ENCODE data around the gene ANO7. TPM values are rescaled to one million over a fixed set of nuclear protein-coding genes. Genes with fewer than 3 reads are reported as not detected.

Gene ANO7
- total RNA-seq, 1 experiment from 2014 or later = 6.9 TPM

- in situ Hi-C loops (cut with HindIII; ENCODE audit: low pct_unique_long_range_greater_than_20kb, low sequenced_read_pairs) = no loop called here
- DNase-seq (ENCODE audit: low read depth, low spot score) (no peak), ATAC-seq (no peak; the same call in 1 of the 2 replicates)
- Histone ChIP-seq H3K27me3 (ENCODE audit: control insufficient read depth, insufficient read depth, low read length) (no peaks in the 10 kb centered on the region), H3K4me1 (ENCODE audit: control insufficient read depth, insufficient read depth, low read length) (no peaks in the 10 kb centered on the region; the same call in 1 of the 2 replicates), H3K27ac (ENCODE audit: low read length) (no peak overlapping the region), H3K4me3 (ENCODE audit: low read depth in 2 of 2, low read length in 2 of 2) (no peak overlapping the region), H3K36me3 (ENCODE audit: control insufficient read depth, insufficient read depth, low read length) (no peaks in the 10 kb centered on the region), H3K9me3 (ENCODE audit: control insufficient read depth, insufficient read depth, low read depth, low read length) (no peaks in the 10 kb centered on the region)
- intact Hi-C loops (cut with micrococcal nuclease; ENCODE audit: unreplicated experiment) = no loop called here
- ChIA-PET POLR2A (no interaction called here), CTCF (no interaction called here)
- no peak for TF ChIP-seq REST (IDR thresholded peaks at IDR 0.05; ENCODE audit: insufficient read depth in 1 of 2, low read depth in 2 of 2, low read length in 1 of 2)
- TF ChIP-seq SIN3A (IDR thresholded peaks at IDR 0.05; ENCODE audit: borderline replicate concordance, insufficient read depth, low read depth, low read length) = no peak
- TF ChIP-seq CTCF (IDR thresholded peaks at IDR 0.05) = no peak
- no peak for TF ChIP-seq TCF7L2 (IDR thresholded peaks at IDR 0.05; ENCODE audit: low read depth, low read length)
- no peak for TF ChIP-seq POLR2AphosphoS5 (IDR thresholded peaks at IDR 0.05; ENCODE audit: low read depth, low read length)
- BruUV-seq (replicated peaks) = no TSS peak
These were observed 797 bp downstream of the ANO7 start for GRCh38 chr2:241189093-241189855.

- H3K4me1 ChIP-seq (ENCODE audit: control insufficient read depth, insufficient read depth, low read length) = no peaks in the 10 kb centered on the region; the same call in 1 of the 2 replicates
- no peaks in the 10 kb centered on the region for H3K27me3 ChIP-seq (ENCODE audit: control insufficient read depth, insufficient read depth, low read length)
- CTCF ChIA-PET = no interaction called here
- no peak for DNase-seq (ENCODE audit: low read depth, low spot score)
- in situ Hi-C loops (cut with HindIII; ENCODE audit: low pct_unique_long_range_greater_than_20kb, low sequenced_read_pairs) = no loop called here
- BruUV-seq (replicated peaks) = no TSS peak
- TF ChIP-seq REST (IDR thresholded peaks at IDR 0.05; ENCODE audit: insufficient read depth in 1 of 2, low read depth in 2 of 2, low read length in 1 of 2) = no peak
- no peak for TF ChIP-seq CTCF (IDR thresholded peaks at IDR 0.05)
- TF ChIP-seq POLR2AphosphoS5 (IDR thresholded peaks at IDR 0.05; ENCODE audit: low read depth, low read length) = no peak
- TF ChIP-seq TCF7L2 (IDR thresholded peaks at IDR 0.05; ENCODE audit: low read depth, low read length) = no peak
- TF ChIP-seq SIN3A (IDR thresholded peaks at IDR 0.05; ENCODE audit: borderline replicate concordance, insufficient read depth, low read depth, low read length) = no peak
- no peaks in the 10 kb centered on the region for H3K36me3 ChIP-seq (ENCODE audit: control insufficient read depth, insufficient read depth, low read length)
- no peak overlapping the region for H3K27ac ChIP-seq (ENCODE audit: low read length)
- H3K4me3 ChIP-seq (ENCODE audit: low read depth in 2 of 2, low read length in 2 of 2) = no peak overlapping the region
- POLR2A ChIA-PET = no interaction called here
- H3K9me3 ChIP-seq (ENCODE audit: control insufficient read depth, insufficient read depth, low read depth, low read length) = no peaks in the 10 kb centered on the region
- intact Hi-C loops (cut with micrococcal nuclease; ENCODE audit: unreplicated experiment) = no loop called here
- peak; percentile 52; the same call in 1 of the 2 replicates for ATAC-seq
These were observed 1.4 kb downstream of the ANO7 start for GRCh38 chr2:241189856-241190201.
